HepG2 (cell line): ENCODE results near the gene SPACA9. TPM values are rescaled to one million over a fixed set of nuclear protein-coding genes. Genes with fewer than 3 reads are reported as not detected.

ENCODE experiments used
- ATAC-seq: fragments of 200-7000 bp; cut with Tn5 transposase; 3 replicates; pipeline ENCODE4 v1.9.1; 2020; ENCODE audit warnings: mild to moderate bottlenecking, moderate library complexity
- BruUV-seq: library from RNA; stranded (reverse); fragments of 400-500 nt; replicated peaks from 2 replicates; lab custom pipeline; 2021; lab: Mats Ljungman, UMichigan
- CTCF ChIA-PET: fragments of 300-600 bp; formaldehyde crosslinking; extraction: SDS; loops from one replicate; lab custom pipeline; 2021; ENCODE audit warnings: low total read pairs, inconsistent platforms, low intra/inter-chr PET ratio; lab: Yijun Ruan, JAX
- POLR2A ChIA-PET: fragments of 350-600 bp; sonication (Branson Sonifier 250); formaldehyde crosslinking; loops from one replicate; lab custom pipeline; 2020; ENCODE audit warnings: antibody characterized with exemption, inconsistent platforms; lab: Yijun Ruan, JAX
- DNase-seq: peaks from one replicate; pipeline ENCODE4 v3.0.0-alpha.2; 2015; ENCODE audit warnings: low spot score
- FAIRE-seq: peaks from 3 replicates; lab custom pipeline; 2011; peaks lifted over from hg19 to GRCh38; lab: Jason Lieb, UNC
- H2AFZ ChIP-seq: one replicate; pipeline ENCODE4 v1.6.1; 2011; ENCODE audit warnings: low read length, inconsistent platforms
- H3K27ac ChIP-seq: fragments of 300-600 bp; 3 replicates; pipeline ENCODE4 v1.8.0; 2011; ENCODE audit warnings: mixed run types, mild to moderate bottlenecking, mixed read lengths, low read length, inconsistent platforms; ENCODE audit not compliant: insufficient read depth; ENCODE audit errors: extremely low read length
- H3K27me3 ChIP-seq, 2 experiments: fragments of 200-600 bp in 1 of 2; 2 replicates in 1 of 2; 3 replicates in 1 of 2; pipeline versions ENCODE4 v1.6.0 to v1.8.0; 2011; ENCODE audit warnings: low read length in 2 of 2, mild to moderate bottlenecking in 2 of 2, moderate library complexity in 2 of 2, inconsistent platforms in 1 of 2; ENCODE audit not compliant: insufficient read depth in 2 of 2, control insufficient read depth in 1 of 2
- H3K36me3 ChIP-seq, 2 experiments: fragments of 200-600 bp in 1 of 2; replicated peaks in 1 of 2; 2 replicates in 1 of 2; 3 replicates in 1 of 2; pipeline versions ENCODE4 v1.5.1 to v1.8.0; 2011; ENCODE audit warnings: low read length in 2 of 2, inconsistent platforms in 1 of 2; ENCODE audit not compliant: insufficient read depth in 2 of 2, control insufficient read depth in 1 of 2
- H3K4me1 ChIP-seq: 2 replicates; pipeline ENCODE4 v1.5.1; 2012; ENCODE audit warnings: low read length, inconsistent platforms; ENCODE audit not compliant: insufficient read depth
- H3K4me2 ChIP-seq: 2 replicates; pipeline ENCODE4 v1.6.0; 2011; ENCODE audit warnings: low read depth, low read length, inconsistent platforms
- H3K4me3 ChIP-seq, 3 experiments: fragments of 200-600 bp in 1 of 3; sonication (generic), shearing (Covaris generic) in 1 of 3; replicated peaks in 1 of 3; 2 replicates each; pipeline ENCODE4 v1.5.1; 2011 to 2016; ENCODE audit warnings: low read length in 3 of 3, inconsistent platforms in 2 of 3, low read depth in 2 of 3, mild to moderate bottlenecking in 2 of 3, control low read depth in 1 of 3, mixed read lengths in 1 of 3; ENCODE audit not compliant: insufficient read depth in 1 of 3
- H3K79me2 ChIP-seq: one replicate; pipeline ENCODE4 v1.6.1; 2011; ENCODE audit warnings: low read length, inconsistent platforms; ENCODE audit not compliant: insufficient read depth
- H3K9ac ChIP-seq: 2 replicates; pipeline ENCODE4 v1.6.0; 2011; ENCODE audit warnings: mild to moderate bottlenecking, low read depth, low read length, inconsistent platforms; ENCODE audit not compliant: insufficient read depth
- H3K9me3 ChIP-seq: 2 replicates; pipeline ENCODE4 v1.5.1; 2012; ENCODE audit warnings: mild to moderate bottlenecking, low read length
- H4K20me1 ChIP-seq: 2 replicates; pipeline ENCODE4 v1.6.0; 2011; ENCODE audit warnings: inconsistent platforms, mild to moderate bottlenecking, low read length, moderate library complexity; ENCODE audit not compliant: insufficient read depth
- IKZF4 ChIP-seq: sonication (generic); formaldehyde crosslinking; IDR thresholded peaks from 2 replicates; pipeline ENCODE4 v1.5.1; 2020; ENCODE audit warnings: borderline replicate concordance, mild to moderate bottlenecking, low read depth, missing genetic modification reagents; ENCODE audit errors: not compliant biosample characterization
- NBN ChIP-seq: fragments of 450-650 bp; conservative IDR thresholded peaks from 2 replicates; pipeline ENCODE4 v1.6.1; 2017
- SP2 ChIP-seq: sonication (generic); formaldehyde crosslinking; IDR thresholded peaks from 2 replicates; pipeline ENCODE4 v1.5.1; 2020; ENCODE audit warnings: mild to moderate bottlenecking, missing genetic modification reagents
- TBL1XR1 ChIP-seq: fragments of 150-350 bp; IDR thresholded peaks from 2 replicates; pipeline ENCODE4 v1.6.1; 2014; ENCODE audit warnings: borderline replicate concordance, low read length; ENCODE audit not compliant: partially characterized antibody
- ZC3H13 ChIP-seq: sonication (generic); formaldehyde crosslinking; IDR thresholded peaks from 2 replicates; pipeline ENCODE4 v1.8.1; 2023; ENCODE audit warnings: mild to moderate bottlenecking, missing genetic modification reagents, moderate library complexity
- ZMAT5 ChIP-seq: sonication (generic); formaldehyde crosslinking; IDR thresholded peaks from 2 replicates; pipeline ENCODE4 v1.5.0; 2020; ENCODE audit warnings: mild to moderate bottlenecking, low read depth, missing genetic modification reagents, borderline replicate concordance
- WGBS: methylation state at CpG from one replicate; pipeline ENCODE4 v1.1.6; 2017; ENCODE audit warnings: low lambda C conversion rate; 5-methylcytosine and 5-hydroxymethylcytosine counted together
- in situ Hi-C: cut with HindIII; loops from 2 replicates; pipeline ENCODE4 v1.10.0; 2017; ENCODE audit warnings: low pct_unique_long_range_greater_than_20kb; ENCODE audit not compliant: extremely low pct_ligation_motif_present
- intact Hi-C: fragments of 100-400 bp; cut with micrococcal nuclease; formaldehyde crosslinking; loops from one replicate; pipeline ENCODE4 v1.10.0; 2022; ENCODE audit not compliant: unreplicated experiment
- polyA plus RNA-seq, 8 experiments: library from polyadenylated mRNA; depleted of rRNA in 3 of 8; stranded (reverse) in 7 of 8; unstranded in 1 of 8; fragments of >200 nt; fragmentation: Illumina TruSeq in 4 of 8; extraction: Trizol in 4 of 8; gene quantifications; 2 replicates each; pipeline versions ENCODE4 v1.2.1 to v1.2.3, GENCODE V29; 2011 to 2016; ENCODE audit warnings: low read depth in 4 of 8, missing spikeins in 1 of 8, mixed read lengths in 1 of 8; ENCODE audit not compliant: insufficient read depth in 1 of 8
- total RNA-seq, 5 experiments: library from RNA; depleted of rRNA; stranded (reverse); fragments of >200 nt; fragmentation: Illumina TruSeq; extraction: Trizol; gene quantifications; 2 replicates each; pipeline ENCODE4 v1.2.3, GENCODE V29; 2016; ENCODE audit warnings: low read depth in 1 of 5
- TF ChIP-seq, protein P1 (sequence below), 2 experiments: fragments of 450-650 bp in 1 of 2; sonication (generic) in 1 of 2; formaldehyde crosslinking in 1 of 2; IDR thresholded peaks; 2 replicates each; pipeline versions ENCODE4 v1.6.1 to v1.8.0; 2016 to 2022; ENCODE audit warnings: antibody characterized with exemption in 1 of 2, mild to moderate bottlenecking in 1 of 2, missing genetic modification reagents in 1 of 2
- TF ChIP-seq, protein P2 (sequence below): sonication (generic); formaldehyde crosslinking; IDR thresholded peaks from 2 replicates; pipeline ENCODE4 v1.4.0; 2020; ENCODE audit warnings: missing genetic modification reagents

Gene SPACA9
- total and polyA plus RNA-seq, 2 of the 13 experiments (the other 11 are each of a cell fraction or from before 2014, with no cell fraction given): 0.15 to 0.38 TPM

- TF ChIP-seq ZMAT5 (CRISPR knock-in tag): no peak
- TF ChIP-seq, all 625 proteins: peak for 0
These were observed 9.5 kb downstream of the SPACA9 start (continued) for GRCh38 chr9:132888151-132888550.

GRCh38 chr9:132892400-132892799 lies 13.7 kb downstream of the SPACA9 start:
- Histone ChIP-seq H3K4me2 (no peak overlapping the region), H3K4me3 (no peak overlapping the region), H3K79me2 (no peaks in the 10 kb centered on the region)
- ATAC-seq: no peak; the same call in 2 of the 3 replicates
- TF ChIP-seq, protein P1, sequence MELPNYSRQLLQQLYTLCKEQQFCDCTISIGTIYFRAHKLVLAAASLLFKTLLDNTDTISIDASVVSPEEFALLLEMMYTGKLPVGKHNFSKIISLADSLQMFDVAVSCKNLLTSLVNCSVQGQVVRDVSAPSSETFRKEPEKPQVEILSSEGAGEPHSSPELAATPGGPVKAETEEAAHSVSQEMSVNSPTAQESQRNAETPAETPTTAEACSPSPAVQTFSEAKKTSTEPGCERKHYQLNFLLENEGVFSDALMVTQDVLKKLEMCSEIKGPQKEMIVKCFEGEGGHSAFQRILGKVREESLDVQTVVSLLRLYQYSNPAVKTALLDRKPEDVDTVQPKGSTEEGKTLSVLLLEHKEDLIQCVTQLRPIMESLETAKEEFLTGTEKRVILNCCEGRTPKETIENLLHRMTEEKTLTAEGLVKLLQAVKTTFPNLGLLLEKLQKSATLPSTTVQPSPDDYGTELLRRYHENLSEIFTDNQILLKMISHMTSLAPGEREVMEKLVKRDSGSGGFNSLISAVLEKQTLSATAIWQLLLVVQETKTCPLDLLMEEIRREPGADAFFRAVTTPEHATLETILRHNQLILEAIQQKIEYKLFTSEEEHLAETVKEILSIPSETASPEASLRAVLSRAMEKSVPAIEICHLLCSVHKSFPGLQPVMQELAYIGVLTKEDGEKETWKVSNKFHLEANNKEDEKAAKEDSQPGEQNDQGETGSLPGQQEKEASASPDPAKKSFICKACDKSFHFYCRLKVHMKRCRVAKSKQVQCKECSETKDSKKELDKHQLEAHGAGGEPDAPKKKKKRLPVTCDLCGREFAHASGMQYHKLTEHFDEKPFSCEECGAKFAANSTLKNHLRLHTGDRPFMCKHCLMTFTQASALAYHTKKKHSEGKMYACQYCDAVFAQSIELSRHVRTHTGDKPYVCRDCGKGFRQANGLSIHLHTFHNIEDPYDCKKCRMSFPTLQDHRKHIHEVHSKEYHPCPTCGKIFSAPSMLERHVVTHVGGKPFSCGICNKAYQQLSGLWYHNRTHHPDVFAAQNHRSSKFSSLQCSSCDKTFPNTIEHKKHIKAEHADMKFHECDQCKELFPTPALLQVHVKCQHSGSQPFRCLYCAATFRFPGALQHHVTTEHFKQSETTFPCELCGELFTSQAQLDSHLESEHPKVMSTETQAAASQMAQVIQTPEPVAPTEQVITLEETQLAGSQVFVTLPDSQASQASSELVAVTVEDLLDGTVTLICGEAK (IDR thresholded peaks at IDR 0.05): no peak
- TF ChIP-seq, protein P1 (CRISPR knock-in tag; IDR thresholded peaks at IDR 0.05): no peak
- TF ChIP-seq NBN (no peak), ZC3H13 (CRISPR knock-in tag) (no peak), IKZF4 (no peak), SP2 (CRISPR knock-in tag) (no peak), TBL1XR1 (no peak)
- TF ChIP-seq, protein P2, sequence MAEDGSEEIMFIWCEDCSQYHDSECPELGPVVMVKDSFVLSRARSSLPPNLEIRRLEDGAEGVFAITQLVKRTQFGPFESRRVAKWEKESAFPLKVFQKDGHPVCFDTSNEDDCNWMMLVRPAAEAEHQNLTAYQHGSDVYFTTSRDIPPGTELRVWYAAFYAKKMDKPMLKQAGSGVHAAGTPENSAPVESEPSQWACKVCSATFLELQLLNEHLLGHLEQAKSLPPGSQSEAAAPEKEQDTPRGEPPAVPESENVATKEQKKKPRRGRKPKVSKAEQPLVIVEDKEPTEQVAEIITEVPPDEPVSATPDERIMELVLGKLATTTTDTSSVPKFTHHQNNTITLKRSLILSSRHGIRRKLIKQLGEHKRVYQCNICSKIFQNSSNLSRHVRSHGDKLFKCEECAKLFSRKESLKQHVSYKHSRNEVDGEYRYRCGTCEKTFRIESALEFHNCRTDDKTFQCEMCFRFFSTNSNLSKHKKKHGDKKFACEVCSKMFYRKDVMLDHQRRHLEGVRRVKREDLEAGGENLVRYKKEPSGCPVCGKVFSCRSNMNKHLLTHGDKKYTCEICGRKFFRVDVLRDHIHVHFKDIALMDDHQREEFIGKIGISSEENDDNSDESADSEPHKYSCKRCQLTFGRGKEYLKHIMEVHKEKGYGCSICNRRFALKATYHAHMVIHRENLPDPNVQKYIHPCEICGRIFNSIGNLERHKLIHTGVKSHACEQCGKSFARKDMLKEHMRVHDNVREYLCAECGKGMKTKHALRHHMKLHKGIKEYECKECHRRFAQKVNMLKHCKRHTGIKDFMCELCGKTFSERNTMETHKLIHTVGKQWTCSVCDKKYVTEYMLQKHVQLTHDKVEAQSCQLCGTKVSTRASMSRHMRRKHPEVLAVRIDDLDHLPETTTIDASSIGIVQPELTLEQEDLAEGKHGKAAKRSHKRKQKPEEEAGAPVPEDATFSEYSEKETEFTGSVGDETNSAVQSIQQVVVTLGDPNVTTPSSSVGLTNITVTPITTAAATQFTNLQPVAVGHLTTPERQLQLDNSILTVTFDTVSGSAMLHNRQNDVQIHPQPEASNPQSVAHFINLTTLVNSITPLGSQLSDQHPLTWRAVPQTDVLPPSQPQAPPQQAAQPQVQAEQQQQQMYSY: peak; percentile 56; the same call in 1 of the 2 replicates
- TF ChIP-seq, all 625 proteins: peak for 1
- in situ Hi-C loops: no loop called here
- no peak for FAIRE-seq
- peaks cover 17 to 23% of the 10 kb centered on the region in 2 experiments for H3K36me3 ChIP-seq
- H4K20me1 ChIP-seq: no peaks in the 10 kb centered on the region; the same call in 1 of the 2 replicates
- H3K9ac ChIP-seq: no peak overlapping the region
- no peak overlapping the region for H3K27ac ChIP-seq
- no peak for DNase-seq
- H2AFZ ChIP-seq: no peak overlapping the region
- POLR2A ChIA-PET: no interaction called here
- CTCF ChIA-PET: no interaction called here
- H3K27me3 ChIP-seq: no peaks in the 10 kb centered on the region
- 85% methylated on average over 9 of the region's 9 CpGs for WGBS
- intact Hi-C loops: no loop called here
- peaks cover 19% of the 10 kb centered on the region for H3K4me1 ChIP-seq
- BruUV-seq: no TSS peak
- no peaks in the 10 kb centered on the region for H3K9me3 ChIP-seq
